Adrenal gland (tissue), 12 donors: ENCODE results near the gene CDC23. TPM values are rescaled to one million over a fixed set of nuclear protein-coding genes. Genes with fewer than 3 reads are reported as not detected.
A peak's percentile ranks its signal among the peaks of the same experiment; 100 is the strongest.
"Not testable (repeated sequence)": the region's sequence is repeated elsewhere in the genome, so short reads cannot be mapped to it uniquely, and the experiment has no call there.

Experiments used
- DNase-seq, 7 donors: peaks; one replicate each; pipeline ENCODE4 v3.0.0-alpha.2; 2019 to 2020
- H3K27ac ChIP-seq, 5 donors: fragments of 200-600 bp; sonication (generic) in 4 of 5; 1 replicate in 3 of 5; 2 replicates in 2 of 5; pipeline versions ENCODE4 v1.5.1 to v1.8.0; 2016 to 2020; ENCODE audit warnings: mild to moderate bottlenecking in 1 of 5
- H3K27me3 ChIP-seq: fragments of 200-600 bp; 2 replicates; pipeline ENCODE4 v1.8.0; 2021
- H3K36me3 ChIP-seq, 2 donors: fragments of 200-600 bp; replicated peaks in 1 of 2; 1 replicate in 1 of 2; 2 replicates in 1 of 2; pipeline versions ENCODE4 v1.5.1 to v1.8.0; 2018 to 2022
- H3K4me1 ChIP-seq, 2 donors: fragments of 200-600 bp; replicated peaks in 1 of 2; 1 replicate in 1 of 2; 2 replicates in 1 of 2; pipeline versions ENCODE4 v1.5.1 to v1.8.0; 2018 to 2021
- H3K4me3 ChIP-seq, 4 donors: fragments of 200-600 bp; sonication (generic) in 3 of 4; one replicate each; pipeline ENCODE4 v1.5.1; 2016 to 2018
- H3K9me3 ChIP-seq, 3 donors: fragments of 200-600 bp; sonication (generic) in 1 of 3; replicated peaks in 1 of 3; 1 replicate in 2 of 3; 2 replicates in 1 of 3; pipeline versions ENCODE4 v1.5.1 to v1.8.0; 2016 to 2021
- CTCF ChIP-seq, 6 experiments: fragments of 450-650 bp in 4 of 6; fragments of 200-600 bp in 2 of 6; sonication (generic) in 1 of 6; IDR thresholded peaks; 1 replicate in 5 of 6; 2 replicates in 1 of 6; pipeline versions ENCODE4 v1.5.1 to v1.8.0; 2016 to 2021; ENCODE audit warnings: antibody characterized with exemption in 6 of 6, mild to moderate bottlenecking in 2 of 6, moderate library complexity in 1 of 6
- POLR2A ChIP-seq, 2 donors: fragments of 450-650 bp; IDR thresholded peaks; one replicate each; pipeline ENCODE4 v1.6.1; 2017; ENCODE audit warnings: antibody characterized with exemption in 2 of 2, mild to moderate bottlenecking in 2 of 2, moderate library complexity in 1 of 2
- WGBS, 4 donors: extraction: QIAGEN DNeasy Blood & Tissue Kit in 2 of 4; methylation state at CpG; one replicate each; pipeline versions ENCODE4 v1.1.5 to v1.1.7; 2013 to 2017; 5-methylcytosine and 5-hydroxymethylcytosine counted together
- intact Hi-C, 2 donors: fragments of 100-400 bp; cut with DNase I; formaldehyde crosslinking; loops; one replicate each; pipeline versions ENCODE4 v1.14.1 to v1.15.0; 2022 to 2023
- polyA plus RNA-seq, 3 donors: library from polyadenylated mRNA; stranded (reverse); fragments of 200-250 nt in 2 of 3; fragments of 350-450 nt in 1 of 3; fragmentation: Illumina TruSeq in 1 of 3; extraction: RNeasy Lipid Tissue Mini Kit (QIAGEN cat#74804) in 1 of 3; gene quantifications; one replicate each; pipeline ENCODE4 v1.2.3, GENCODE V29; 2013 to 2014
- total RNA-seq, 9 donors: library from RNA; depleted of rRNA in 4 of 9; stranded (reverse); fragments of >200 nt in 4 of 9; fragments of 120-200 nt in 1 of 9; fragmentation: NEBNext Ultra II Directional in 1 of 9; extraction: Animal tissue kit (Norgen Biotek cat#: 25700) in 1 of 9; gene quantifications; one replicate each; pipeline versions ENCODE4 v1.1.0 to v1.2.4, GENCODE V29; 2013 to 2023
- donor health status: healthy with polysubstance abuse.
- donor health status: Bipolar disorder and iron deficiency.
- donor health status: DM: yes; HTN: yes; CAD: no.
- donor health status: DM: no; HTN: no; CAD: no.
- donor health status: DM: no; HTN: no; CAD: no.
- donor health status: DM: yes; HTN: yes; CAD: no.

The CDC23 gene
- total and polyA plus RNA-seq, 12 donors = 7.6 to 57.6 (median 20.5) TPM

GRCh38 chr5:138216799-138217198 lies 3.7 kb upstream of the CDC23 start:
- TF ChIP-seq POLR2A (IDR thresholded peaks at IDR 0.05) (no peak), CTCF (IDR thresholded peaks at IDR 0.05) (no peak)
- WGBS, 4 donors = 75 to 86% (median 84%) methylated on average over 2 of the region's 2 CpGs

GRCh38 chr5:138212828-138213160 lies 329 bp downstream of the CDC23 start:
- peak overlapping the region in 4 of 5 donors; percentile 67 to 88 (median 72) for H3K27ac ChIP-seq
- no peak for DNase-seq
- peaks cover 10 to 22% of the 10 kb centered on the region in 2 donors for H3K4me1 ChIP-seq
- no peaks in the 10 kb centered on the region for H3K27me3 ChIP-seq
- peaks cover 0 to 9% of the 10 kb centered on the region in 2 donors for H3K36me3 ChIP-seq
- intact Hi-C loops = loop anchor here in 1 of 2 donors (10.0 kb wide), 1 partner anchor 192 kb away; no protein-coding TSS in a partner anchor
- WGBS, 4 donors = 0 to 2% (median 0%) methylated on average over 1 to 8 of the region's 8 CpGs
- no peaks in the 10 kb centered on the region for H3K9me3 ChIP-seq
- peak overlapping the region; percentile 69 to 95 (median 81) for H3K4me3 ChIP-seq
- TF ChIP-seq POLR2A (IDR thresholded peaks at IDR 0.05) (no peak), CTCF (IDR thresholded peaks at IDR 0.05) (no peak)

More at GRCh38 chr5:138216799-138217198, 3.7 kb upstream of the CDC23 start:
- no peaks in the 10 kb centered on the region for H3K36me3 ChIP-seq
- no peak overlapping the region for H3K4me3 ChIP-seq
- H3K9me3 ChIP-seq = no peaks in the 10 kb centered on the region
- peaks cover 9% of the 10 kb centered on the region in 2 donors for H3K4me1 ChIP-seq
- no peak for DNase-seq
- intact Hi-C loops = loop anchor here in 1 of 2 donors (10.0 kb wide), 1 partner anchor 188 kb away; no protein-coding TSS in a partner anchor
- no peak overlapping the region for H3K27ac ChIP-seq
- no peaks in the 10 kb centered on the region for H3K27me3 ChIP-seq

GRCh38 chr5:138210985-138211384 lies 2.1 kb downstream of the CDC23 start:
- 90 to 92% (median 91%) methylated on average over 3 of the region's 3 CpGs for WGBS, 4 donors
- no peak for DNase-seq
- peaks cover 0 to 9% of the 10 kb centered on the region in 2 donors for H3K36me3 ChIP-seq
- no peak overlapping the region for H3K4me3 ChIP-seq
- intact Hi-C loops = loop anchor here in 1 of 2 donors (10.0 kb wide), 1 partner anchor 194 kb away; no protein-coding TSS in a partner anchor
- peaks cover 10 to 22% of the 10 kb centered on the region in 2 donors for H3K4me1 ChIP-seq
- no peak overlapping the region for H3K27ac ChIP-seq
- TF ChIP-seq POLR2A (IDR thresholded peaks at IDR 0.05) = no peak
- no peak for TF ChIP-seq CTCF (IDR thresholded peaks at IDR 0.05)
- H3K9me3 ChIP-seq = no peaks in the 10 kb centered on the region
- no peaks in the 10 kb centered on the region for H3K27me3 ChIP-seq

GRCh38 chr5:138193859-138194258 lies 19.3 kb downstream of the CDC23 start:
- H3K36me3 ChIP-seq = peaks cover 0 to 65% of the 10 kb centered on the region in 2 donors
- DNase-seq, intact Hi-C loops, H3K4me3 ChIP-seq, H3K27me3 ChIP-seq, H3K4me1 ChIP-seq, H3K9me3 ChIP-seq, H3K27ac ChIP-seq: not testable (repeated sequence)
- WGBS, 4 donors = 90 to 95% (median 91%) methylated on average over 8 of the region's 8 CpGs

- DNase-seq = no peak
- Histone ChIP-seq H3K27me3 (no peaks in the 10 kb centered on the region), H3K4me1 (no peaks in the 10 kb centered on the region), H3K4me3 (no peak overlapping the region), H3K27ac (no peak overlapping the region), H3K36me3 (peaks cover 0 to 65% of the 10 kb centered on the region in 2 donors), H3K9me3 (no peaks in the 10 kb centered on the region)
- 89 to 94% (median 92%) methylated on average over 3 of the region's 3 CpGs for WGBS, 4 donors
- intact Hi-C loops = no loop called here
- no peak for TF ChIP-seq POLR2A (IDR thresholded peaks at IDR 0.05)
- TF ChIP-seq CTCF (IDR thresholded peaks at IDR 0.05) = no peak
Measured at GRCh38 chr5:138192826-138193225, 20.3 kb downstream of the CDC23 start.
